Measurements from ENCODE around the gene YY1. TPM values are rescaled to one million over a fixed set of nuclear protein-coding genes. Genes with fewer than 3 reads are reported as not detected.

YY1 gene
- total and polyA plus RNA-seq, 9 of the 15 experiments (the other 6 are each of a cell fraction or from before 2014, with no cell fraction given): 20.8 to 74.2 (median 46.7) TPM

GRCh38 chr14:100285021-100285912 lies 46.3 kb downstream of the YY1 start (continued):
- TF ChIP-seq CREB3L1 (IDR thresholded peaks at IDR 0.05; ENCODE audit: borderline replicate concordance, low read depth) (peak; percentile 80), ZBTB7A (IDR thresholded peaks at IDR 0.05; ENCODE audit: borderline replicate concordance, control insufficient read depth, low read depth, low read length) (peak; percentile 77), CTBP1 (IDR thresholded peaks at IDR 0.05; ENCODE audit: borderline replicate concordance) (peak; percentile 55; the same call in 1 of the 2 replicates), TCF15 (CRISPR knock-in tag; IDR thresholded peaks at IDR 0.05) (no peak), MAFK (IDR thresholded peaks at IDR 0.05; ENCODE audit: low read length) (no peak), NFIC (IDR thresholded peaks at IDR 0.05) (peak; percentile 85), SMARCE1 (IDR thresholded peaks at IDR 0.05) (no peak), GABPB2 (CRISPR knock-in tag; conservative IDR thresholded peaks at IDR 0.05) (no peak), SMARCB1 (IDR thresholded peaks at IDR 0.05; ENCODE audit: insufficient read length, low read depth) (no peak), MAX (CRISPR knock-in tag; IDR thresholded peaks at IDR 0.05) (peak; percentile 52), ZNF12 (CRISPR knock-in tag; IDR thresholded peaks at IDR 0.05) (no peak), ZNF75A (CRISPR knock-in tag; IDR thresholded peaks at IDR 0.05) (no peak), ARID4B (CRISPR knock-in tag; IDR thresholded peaks at IDR 0.05) (peak; percentile 44), ZNF224 (CRISPR knock-in tag; IDR thresholded peaks at IDR 0.05) (no peak), KDM5B (IDR thresholded peaks at IDR 0.05; ENCODE audit: insufficient replicate concordance, low read depth, low read length) (peak; percentile 72), GABPA (tag; conservative IDR thresholded peaks at IDR 0.05; ENCODE audit: low read depth) (no peak), ZNF79 (CRISPR knock-in tag; IDR thresholded peaks at IDR 0.05; ENCODE audit: low read depth) (no peak), ZNF695 (CRISPR knock-in tag; IDR thresholded peaks at IDR 0.05) (no peak), POLR2G (IDR thresholded peaks at IDR 0.05; ENCODE audit: low read depth, low read length) (peak; percentile 90), KDM2B (CRISPR knock-in tag; IDR thresholded peaks at IDR 0.05) (0 out of 2 replicates have a peak, but pooled peaks have one; percentile 22), ARID2 (IDR thresholded peaks at IDR 0.05) (no peak), SMARCC2 (IDR thresholded peaks at IDR 0.05; ENCODE audit: low read depth) (no peak), ATF7 (IDR thresholded peaks at IDR 0.05) (peak; percentile 75)
